HG03045 (cell line): Measurements from ENCODE around the gene MEA1.
"Not testable (repeated sequence)": the region's sequence is repeated elsewhere in the genome, so short reads cannot be mapped to it uniquely, and the experiment has no call there.

Source experiments
- ATAC-seq: cut with Tn5 transposase; IDR thresholded peaks from one replicate; pipeline ENCODE4 v1.9.1; 2021; ENCODE audit warnings: mild to moderate bottlenecking, moderate library complexity; ENCODE audit not compliant: unreplicated experiment

MEA1 gene

DNA sequence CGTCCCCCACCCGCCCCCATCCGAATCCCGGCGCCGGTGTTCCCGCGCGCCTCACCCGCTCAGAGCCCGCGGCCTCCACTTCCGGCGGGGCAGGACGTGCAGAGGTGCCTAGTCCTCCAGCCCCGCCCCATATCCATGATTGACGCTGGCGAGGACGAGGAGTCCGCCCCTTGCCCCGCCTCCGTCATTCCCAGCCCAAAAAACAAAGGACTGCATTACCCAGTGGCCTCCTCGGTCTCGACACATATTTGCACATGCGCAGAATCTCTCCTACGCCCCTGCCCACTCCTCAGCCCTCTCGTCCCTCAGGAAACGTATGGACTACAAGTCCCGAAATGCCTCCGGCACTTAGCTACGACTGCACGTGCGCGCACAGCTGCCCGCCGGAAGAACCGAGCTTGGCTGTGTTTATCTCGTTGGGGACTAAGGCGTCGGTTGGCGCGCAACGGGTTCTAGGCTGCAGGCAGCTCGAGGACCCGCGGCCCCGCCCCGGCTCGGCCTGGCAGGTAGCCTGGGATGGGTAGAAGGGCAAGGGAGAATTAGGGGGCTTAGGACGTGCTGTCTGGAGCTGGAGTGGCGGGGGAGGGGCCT is at the start of gene MEA1, which contains the start of gene KLHDC3:
Gene MEA1 (minus strand): TSS at position 104 of the 591 bp plus-strand sequence. CDS start 133 bp downstream, outside the sequence.
Gene KLHDC3 (plus strand): TSS at position 407 of the 591 bp plus-strand sequence. CDS start 2,944 bp downstream, outside the sequence.
- peak; percentile 89 for ATAC-seq

- ATAC-seq, result no peak
Observed at GRCh38 chr6:43062818-43063217, 49.1 kb upstream of the MEA1 start.

- no peak for ATAC-seq
Observed at GRCh38 chr6:43061861-43062260, 48.1 kb upstream of the MEA1 start.

- ATAC-seq, result no peak
Observed at GRCh38 chr6:43060755-43061633, 47.2 kb upstream of the MEA1 start.

GRCh38 chr6:43060034-43060754 is 46.4 kb upstream of the MEA1 start:
- ATAC-seq, result no peak

GRCh38 chr6:43059168-43060033 is 45.7 kb upstream of the MEA1 start, which contains the start of the genes KLC4 and MRPL2:
KLC4 (plus strand) TSS chr6:43059631; CDS start chr6:43061336, 1,705 bp downstream.
MRPL2 (minus strand) TSS chr6:43059434; CDS start chr6:43059381, 53 bp downstream.
- ATAC-seq, result peak; percentile 91

- ATAC-seq, result no peak
Observed at GRCh38 chr6:43058531-43058930, 44.8 kb upstream of the MEA1 start.

- no peak for ATAC-seq
Observed at GRCh38 chr6:43055966-43056365, 42.2 kb upstream of the MEA1 start.

DNA sequence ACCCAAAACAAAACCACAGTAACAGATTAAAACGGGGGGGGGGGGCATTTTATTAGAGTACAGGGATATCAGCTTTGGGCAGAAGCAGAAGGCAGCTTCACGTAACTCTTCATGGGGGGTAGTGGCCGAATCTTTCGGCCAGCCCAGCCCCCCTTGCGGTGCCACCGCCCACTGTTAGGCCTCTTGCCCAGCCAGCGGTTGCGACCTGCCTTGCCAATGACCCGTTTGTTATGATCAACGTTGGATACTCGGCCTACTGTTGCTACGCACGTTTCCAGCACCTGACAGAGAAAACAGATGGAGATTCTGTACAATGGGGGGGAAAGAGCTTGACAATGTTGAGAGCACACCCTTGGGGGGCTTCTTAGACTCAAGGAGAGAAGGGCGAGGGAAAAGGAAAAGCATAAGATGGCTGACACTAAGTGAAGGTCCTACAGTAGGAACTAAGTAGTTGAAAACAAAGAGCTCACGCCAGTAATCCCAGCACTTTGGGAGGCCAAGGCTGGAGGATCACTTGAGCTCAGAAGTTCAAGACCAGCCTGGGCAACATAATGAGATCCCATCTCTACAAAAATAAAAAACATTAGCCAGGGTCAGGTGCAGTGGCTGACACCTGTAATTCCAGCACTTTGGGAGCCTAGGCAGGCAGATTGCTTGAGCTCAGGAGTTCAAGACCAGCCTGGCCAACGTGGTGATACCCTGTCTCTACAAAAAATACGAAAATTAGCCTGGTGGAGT is 40.6 kb upstream of the MEA1 start:
- ATAC-seq, result no peak

DNA sequence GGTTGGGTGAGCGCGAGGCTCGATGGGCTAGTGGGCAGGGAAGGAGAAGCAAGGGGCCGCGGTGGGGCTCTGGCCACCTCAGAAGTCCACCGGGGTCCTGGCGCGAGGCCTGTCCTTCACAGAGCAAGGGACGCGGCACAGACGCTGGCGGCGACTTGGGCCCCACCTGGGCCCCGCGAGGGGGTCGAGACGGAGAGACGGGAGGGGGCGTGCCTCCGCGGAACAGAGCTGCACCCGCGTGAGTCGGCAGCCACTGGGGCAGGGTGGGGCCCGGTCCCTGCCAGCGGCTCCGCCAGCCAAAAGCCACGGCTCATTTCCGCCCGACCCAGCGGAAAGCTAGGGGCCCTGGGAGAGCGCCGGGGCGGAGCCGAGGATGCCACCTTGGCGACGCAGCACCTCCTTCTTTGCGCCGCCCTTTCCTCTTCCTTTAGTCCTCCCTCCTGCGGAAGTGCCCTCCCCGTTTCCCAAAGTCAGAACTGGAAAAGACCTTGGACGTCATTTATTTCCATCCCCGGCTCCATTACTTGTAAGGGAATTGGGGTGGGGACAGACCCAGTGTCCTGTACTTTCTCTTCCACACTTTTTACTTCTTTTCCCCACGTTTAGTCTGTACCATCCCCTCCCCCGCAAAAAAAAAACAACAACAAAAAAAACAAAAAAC is 39.9 kb upstream of the MEA1 start, which contains the start of gene CUL7:
Gene CUL7 (minus strand): TSS at position 307 of the 661 bp plus-strand sequence. CDS start 1,063 bp downstream, outside the sequence.
- peak; percentile 90 for ATAC-seq

GRCh38 chr6:43052842-43053544 is 39.2 kb upstream of the MEA1 start:
- peak; percentile 29 for ATAC-seq

DNA sequence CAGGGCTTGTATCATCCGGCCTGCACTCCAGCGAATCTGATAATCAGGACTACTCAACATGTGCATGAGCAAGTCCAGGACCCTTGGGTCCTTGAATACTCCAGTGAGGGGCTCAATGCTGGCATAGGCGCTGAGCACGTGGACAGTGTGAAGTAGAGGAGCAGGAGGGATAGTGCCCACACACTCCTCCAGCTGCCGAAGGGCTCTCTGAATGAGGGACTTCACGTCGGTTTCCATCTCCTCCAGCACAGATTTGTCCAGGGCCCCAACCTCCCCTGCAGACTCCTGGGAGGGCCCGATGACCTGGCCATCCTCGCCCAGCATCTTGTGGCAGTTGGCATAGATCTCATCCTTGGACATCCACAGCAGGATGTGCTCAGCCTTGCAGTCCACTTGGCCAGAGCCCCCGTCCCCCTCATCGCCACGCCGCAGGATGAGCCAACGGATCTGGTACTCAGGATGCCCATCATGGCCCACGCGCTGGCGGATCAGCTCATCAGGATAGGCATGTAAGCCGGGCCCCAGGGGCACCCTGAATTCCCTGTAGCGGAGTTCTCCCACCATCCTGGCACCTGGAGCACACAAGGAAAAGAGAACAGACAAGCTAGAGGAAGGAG is 38.6 kb upstream of the MEA1 start:
- ATAC-seq, result no peak

GRCh38 chr6:43050981-43051380 is 37.2 kb upstream of the MEA1 start:
- no peak for ATAC-seq

- no peak for ATAC-seq
Observed at GRCh38 chr6:43047998-43048397, 34.3 kb upstream of the MEA1 start.

DNA sequence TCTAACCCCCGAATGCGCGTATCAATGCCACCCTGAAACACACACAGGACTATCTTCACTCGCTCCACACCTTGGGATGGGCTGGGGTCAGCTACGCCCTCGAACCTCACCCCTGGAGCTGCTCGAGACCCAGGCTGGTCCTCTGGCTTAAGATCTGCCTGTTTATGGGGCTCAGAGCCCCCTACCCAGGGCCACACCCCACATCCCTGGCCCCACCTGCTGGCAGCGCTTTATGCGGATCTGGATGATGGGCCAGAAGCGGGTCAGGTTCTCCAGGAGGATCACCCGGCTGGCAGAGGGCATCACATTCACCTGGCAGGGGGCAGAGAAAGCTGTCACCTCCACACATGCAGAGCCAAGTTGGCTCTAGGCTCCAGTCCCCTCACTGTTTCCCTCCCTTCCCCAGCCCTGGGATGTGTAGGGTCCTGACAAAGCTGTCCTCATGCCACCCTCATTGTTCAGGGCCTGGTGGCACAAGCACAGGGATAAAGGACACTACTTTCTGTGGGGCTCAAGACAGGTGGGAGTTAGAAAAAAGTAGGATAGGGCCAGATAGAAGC is 31.7 kb upstream of the MEA1 start:
- no peak for ATAC-seq

- no peak for ATAC-seq
Observed at GRCh38 chr6:43043310-43043709, 29.6 kb upstream of the MEA1 start.

- not testable (repeated sequence) for ATAC-seq
Observed at GRCh38 chr6:43041475-43041874, 27.7 kb upstream of the MEA1 start.
